ENCODE data around the gene MYL12A. TPM values are rescaled to one million over a fixed set of nuclear protein-coding genes. Genes with fewer than 3 reads are reported as not detected.

The MYL12A gene
- total and polyA plus RNA-seq, 2 experiments from 2014 or later, result 789 to 1,649 TPM

- Histone ChIP-seq H3K9ac (no peak overlapping the region), H3K79me2 (ENCODE audit: insufficient read depth) (no peaks in the 10 kb centered on the region), H3K4me3 (no peak overlapping the region), H3F3A (ENCODE audit: insufficient read depth) (no peaks in the 10 kb centered on the region), H3K4me2 (ENCODE audit: unreplicated experiment) (no peak overlapping the region), H3K9me3 (ENCODE audit: low read depth) (peaks cover 5% of the 10 kb centered on the region), H2AFZ (no peak overlapping the region), H3K9me2 (ENCODE audit: insufficient read depth) (no peaks in the 10 kb centered on the region), H3K4me1 (ENCODE audit: insufficient read depth) (no peaks in the 10 kb centered on the region), H3K27me3 (replicated peaks; ENCODE audit: insufficient read depth) (no peaks in the 10 kb centered on the region), H3K36me3 (ENCODE audit: low read depth) (no peaks in the 10 kb centered on the region), H4K20me1 (ENCODE audit: insufficient read depth) (no peaks in the 10 kb centered on the region), H3K27ac (no peak overlapping the region)
- no peak for TF ChIP-seq EZH2 (IDR thresholded peaks at IDR 0.05; ENCODE audit: insufficient read depth, poor library complexity, severe bottlenecking)
- TF ChIP-seq EZH2phosphoT487 (IDR thresholded peaks at IDR 0.05; ENCODE audit: insufficient read depth, low read depth), result no peak
- 70 to 73% methylated on average over 3 of the region's 3 CpGs for WGBS, 2 experiments (ENCODE audit: low coverage in 1 of 2, low lambda C conversion rate in 2 of 2, missing lambda C conversion rate in 2 of 2)
- in situ Hi-C loops (cut with MboI), result loop anchor here (10.0 to 25.0 kb wide), 3 partner anchors 150 to 693 kb away; no protein-coding TSS in a partner anchor
- DNase-seq, result peak; percentile 27
These were observed 47.0 kb downstream of the MYL12A start for GRCh38 chr18:3294435-3295080.

- Histone ChIP-seq H3F3A (ENCODE audit: insufficient read depth) (no peaks in the 10 kb centered on the region), H3K9ac (peak overlapping the region; percentile 53), H2AFZ (peak overlapping the region; percentile 74), H3K27me3 (replicated peaks; ENCODE audit: insufficient read depth) (no peaks in the 10 kb centered on the region), H4K20me1 (ENCODE audit: insufficient read depth) (no peaks in the 10 kb centered on the region), H3K4me2 (ENCODE audit: unreplicated experiment) (peak overlapping the region; percentile 33), H3K79me2 (ENCODE audit: insufficient read depth) (no peaks in the 10 kb centered on the region), H3K4me1 (ENCODE audit: insufficient read depth) (no peaks in the 10 kb centered on the region), H3K27ac (no peak overlapping the region), H3K9me3 (ENCODE audit: low read depth) (no peaks in the 10 kb centered on the region), H3K36me3 (ENCODE audit: low read depth) (no peaks in the 10 kb centered on the region), H3K9me2 (ENCODE audit: insufficient read depth) (no peaks in the 10 kb centered on the region), H3K4me3 (peak overlapping the region; percentile 66)
- in situ Hi-C loops (cut with MboI), result loop anchor here (10.0 to 25.0 kb wide), 3 partner anchors 147 to 690 kb away; no protein-coding TSS in a partner anchor
- TF ChIP-seq EZH2phosphoT487 (IDR thresholded peaks at IDR 0.05; ENCODE audit: insufficient read depth, low read depth) (no peak), EZH2 (IDR thresholded peaks at IDR 0.05; ENCODE audit: insufficient read depth, poor library complexity, severe bottlenecking) (no peak)
- 9% methylated on average over 16 to 18 of the region's 18 CpGs for WGBS, 2 experiments (ENCODE audit: low coverage in 1 of 2, low lambda C conversion rate in 2 of 2, missing lambda C conversion rate in 2 of 2)
- DNase-seq, result peak; percentile 78
These were observed 49.7 kb downstream of the MYL12A start for GRCh38 chr18:3297025-3297984.

- 88 to 95% methylated on average over 1 of the region's 1 CpG for WGBS, 2 experiments (ENCODE audit: low coverage in 1 of 2, low lambda C conversion rate in 2 of 2, missing lambda C conversion rate in 2 of 2)
- peak overlapping the region; percentile 61 for H3K27ac ChIP-seq
- no peaks in the 10 kb centered on the region; the same call in 1 of the 2 replicates for H3K9me2 ChIP-seq (ENCODE audit: insufficient read depth)
- peaks cover 17% of the 10 kb centered on the region for H3F3A ChIP-seq (ENCODE audit: insufficient read depth)
- no peak overlapping the region for H2AFZ ChIP-seq
- TF ChIP-seq EZH2 (IDR thresholded peaks at IDR 0.05; ENCODE audit: insufficient read depth, poor library complexity, severe bottlenecking) (no peak), EZH2phosphoT487 (IDR thresholded peaks at IDR 0.05; ENCODE audit: insufficient read depth, low read depth) (no peak)
- peak overlapping the region; percentile 30 for H3K4me2 ChIP-seq (ENCODE audit: unreplicated experiment)
- in situ Hi-C loops (cut with MboI), result no loop called here
- peaks cover 17% of the 10 kb centered on the region for H3K4me1 ChIP-seq (ENCODE audit: insufficient read depth)
- peak; percentile 28 for DNase-seq
- H3K9me3 ChIP-seq (ENCODE audit: low read depth), result no peaks in the 10 kb centered on the region
- H3K4me3 ChIP-seq, result no peak overlapping the region
- no peaks in the 10 kb centered on the region for H4K20me1 ChIP-seq (ENCODE audit: insufficient read depth)
- H3K9ac ChIP-seq, result no peak overlapping the region
- no peaks in the 10 kb centered on the region for H3K79me2 ChIP-seq (ENCODE audit: insufficient read depth)
- no peaks in the 10 kb centered on the region for H3K36me3 ChIP-seq (ENCODE audit: low read depth)
- H3K27me3 ChIP-seq (replicated peaks; ENCODE audit: insufficient read depth), result no peaks in the 10 kb centered on the region
These were observed 57.2 kb downstream of the MYL12A start for GRCh38 chr18:3304832-3305231.

- in situ Hi-C loops (cut with MboI), result no loop called here
- H3K27ac ChIP-seq, result peak overlapping the region; percentile 61
These were observed 57.8 kb downstream of the MYL12A start for GRCh38 chr18:3305354-3305762.

More at GRCh38 chr18:3305354-3305762, 57.8 kb downstream of the MYL12A start:
- peaks cover 17% of the 10 kb centered on the region for H3F3A ChIP-seq (ENCODE audit: insufficient read depth)
- TF ChIP-seq EZH2 (IDR thresholded peaks at IDR 0.05; ENCODE audit: insufficient read depth, poor library complexity, severe bottlenecking) (no peak), EZH2phosphoT487 (IDR thresholded peaks at IDR 0.05; ENCODE audit: insufficient read depth, low read depth) (no peak)
- H3K27me3 ChIP-seq (replicated peaks; ENCODE audit: insufficient read depth), result no peaks in the 10 kb centered on the region
- no peaks in the 10 kb centered on the region for H3K79me2 ChIP-seq (ENCODE audit: insufficient read depth)
- H3K9ac ChIP-seq, result 0 out of 2 replicates have a peak overlapping the region, but pooled peaks have one; percentile 9
- H3K9me2 ChIP-seq (ENCODE audit: insufficient read depth), result no peaks in the 10 kb centered on the region; the same call in 1 of the 2 replicates
- peak; percentile 98 for DNase-seq
- H4K20me1 ChIP-seq (ENCODE audit: insufficient read depth), result no peaks in the 10 kb centered on the region
- H2AFZ ChIP-seq, result no peak overlapping the region
- peak overlapping the region; percentile 42 for H3K4me2 ChIP-seq (ENCODE audit: unreplicated experiment)
- H3K4me3 ChIP-seq, result no peak overlapping the region
- no peaks in the 10 kb centered on the region for H3K36me3 ChIP-seq (ENCODE audit: low read depth)
- no peaks in the 10 kb centered on the region for H3K9me3 ChIP-seq (ENCODE audit: low read depth)
- H3K4me1 ChIP-seq (ENCODE audit: insufficient read depth), result peaks cover 17% of the 10 kb centered on the region
- WGBS, 2 experiments (ENCODE audit: low coverage in 1 of 2, low lambda C conversion rate in 2 of 2, missing lambda C conversion rate in 2 of 2), result 12 to 13% methylated on average over 7 of the region's 7 CpGs

Other genes with a start within 250 kb of the MYL12A start
- 29.2 and 33.9 TPM in 2 replicates for gene LPIN2, start 234.7 kb upstream of the MYL12A start, total RNA-seq (2014; rRNA removed; shearing (Covaris generic))
- 19.5 and 19.8 TPM in 2 replicates for gene LPIN2, start 234.7 kb upstream of the MYL12A start, polyA plus RNA-seq (2016; fragmentation: Nextera tagmentation; extraction: Ambion mirVana)
- 0.65 TPM in 1 of 2 replicates, not detected in the other for gene MYOM1, start 27.8 kb upstream of the MYL12A start, total RNA-seq (2014; rRNA removed; shearing (Covaris generic))
- 0.42 and 0.64 TPM in 2 replicates for gene MYOM1, start 27.8 kb upstream of the MYL12A start, polyA plus RNA-seq (2016; fragmentation: Nextera tagmentation; extraction: Ambion mirVana)
- gene MYL12B, start 14.3 kb downstream of the MYL12A start, total RNA-seq (2014; rRNA removed; shearing (Covaris generic)), result 608 and 614 TPM in 2 replicates
- gene MYL12B, start 14.3 kb downstream of the MYL12A start, polyA plus RNA-seq (2016; fragmentation: Nextera tagmentation; extraction: Ambion mirVana), result 1,218 and 1,219 TPM in 2 replicates
- gene TGIF1, start 202.4 kb downstream of the MYL12A start, total RNA-seq (2014; rRNA removed; shearing (Covaris generic)), result 66.9 and 122 TPM in 2 replicates
- 88.0 and 99.4 TPM in 2 replicates for gene TGIF1, start 202.4 kb downstream of the MYL12A start, polyA plus RNA-seq (2016; fragmentation: Nextera tagmentation; extraction: Ambion mirVana)

Data from GM23248 (cell line).